MM.1S (cell line): ENCODE results near the gene FEM1C.

Experiments
- DNase-seq: peaks from one replicate; pipeline ENCODE4 v3.0.0-alpha.2; 2015
- H2AFZ ChIP-seq: fragments of 300-600 bp; sonication (generic); 2 replicates; pipeline ENCODE4 v1.6.0; 2016; ENCODE audit warnings: antibody characterized with exemption, low read length
- H3F3A ChIP-seq: fragments of 300-600 bp; sonication (generic); 2 replicates; pipeline ENCODE4 v1.6.1; 2016; ENCODE audit warnings: mild to moderate bottlenecking, antibody characterized with exemption, low read length, moderate library complexity, mixed read lengths; ENCODE audit not compliant: insufficient read depth
- H3K27ac ChIP-seq: fragments of 300-600 bp; sonication (generic); 2 replicates; pipeline ENCODE4 v1.5.1; 2016; ENCODE audit warnings: mild to moderate bottlenecking, low read length
- H3K27me3 ChIP-seq: fragments of 300-600 bp; sonication (generic); replicated peaks from 2 replicates; pipeline ENCODE4 v1.6.0; 2016; ENCODE audit warnings: low read length; ENCODE audit not compliant: insufficient read depth
- H3K36me3 ChIP-seq: fragments of 300-600 bp; sonication (generic); replicated peaks from 2 replicates; pipeline ENCODE4 v1.6.1; 2016; ENCODE audit warnings: mild to moderate bottlenecking, low read length, mixed read lengths; ENCODE audit not compliant: insufficient read depth
- H3K4me1 ChIP-seq: fragments of 300-600 bp; sonication (generic); 2 replicates; pipeline ENCODE4 v1.6.1; 2016; ENCODE audit warnings: low read length, mixed read lengths
- H3K4me2 ChIP-seq: fragments of 300-600 bp; sonication (generic); 2 replicates; pipeline ENCODE4 v1.6.0; 2016; ENCODE audit warnings: low read depth, low read length
- H3K4me3 ChIP-seq: fragments of 300-600 bp; sonication (generic); 2 replicates; pipeline ENCODE4 v1.5.1; 2016; ENCODE audit warnings: low read length, mixed read lengths
- H3K79me2 ChIP-seq: fragments of 300-600 bp; sonication (generic); 2 replicates; pipeline ENCODE4 v1.6.1; 2016; ENCODE audit warnings: mixed run types, low read length, mixed read lengths
- H3K9ac ChIP-seq: fragments of 300-600 bp; sonication (generic); 2 replicates; pipeline ENCODE4 v1.6.1; 2016; ENCODE audit warnings: low read length, mixed read lengths
- H3K9me2 ChIP-seq: fragments of 300-600 bp; sonication (generic); replicated peaks from 2 replicates; pipeline ENCODE4 v1.6.1; 2016; ENCODE audit warnings: mild to moderate bottlenecking, low read length, mixed read lengths; ENCODE audit not compliant: insufficient read depth
- H3K9me3 ChIP-seq: fragments of 300-600 bp; sonication (generic); replicated peaks from 2 replicates; pipeline ENCODE4 v1.6.1; 2016; ENCODE audit warnings: mild to moderate bottlenecking, low read length, mixed read lengths; ENCODE audit not compliant: insufficient read depth
- H4K20me1 ChIP-seq: fragments of 300-600 bp; sonication (generic); 2 replicates; pipeline ENCODE4 v1.6.1; 2016; ENCODE audit warnings: mild to moderate bottlenecking, low read length, moderate library complexity, mixed read lengths; ENCODE audit not compliant: insufficient read depth
- CTCF ChIP-seq: fragments of 300-600 bp; sonication (generic); IDR thresholded peaks from 2 replicates; pipeline ENCODE4 v1.5.1; 2016; ENCODE audit warnings: antibody characterized with exemption, low read length, mixed read lengths
- EZH2 ChIP-seq: fragments of 300-600 bp; sonication (generic); optimal IDR thresholded peaks from 2 replicates; pipeline ENCODE3; 2017; ENCODE audit warnings: low read depth, mild to moderate bottlenecking, antibody characterized with exemption, low read length, mixed read lengths
- EZH2phosphoT487 ChIP-seq: fragments of 300-600 bp; sonication (generic); IDR thresholded peaks from 2 replicates; pipeline ENCODE4 v1.6.1; 2018; ENCODE audit warnings: antibody characterized with exemption, low read length

The FEM1C gene

DNA sequence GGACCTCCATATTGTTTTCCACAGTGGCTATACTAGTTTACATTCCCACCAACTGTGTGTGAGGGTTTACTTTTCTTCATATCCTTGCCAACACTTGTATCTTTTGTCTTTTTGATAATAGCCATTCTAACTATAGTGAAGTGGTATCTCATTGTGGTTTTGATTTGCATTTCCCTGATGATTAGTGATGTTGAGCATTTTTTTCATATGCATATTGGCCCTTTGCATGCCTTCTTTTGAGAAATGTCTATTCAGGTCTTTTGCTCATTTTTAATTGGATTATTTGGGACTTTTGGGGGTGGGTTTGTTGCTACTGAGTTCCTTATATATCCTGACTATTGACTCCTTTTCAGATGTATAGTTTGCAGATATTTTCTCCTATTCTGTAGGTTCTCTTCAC, 44.4 kb downstream of the FEM1C start:
- no peaks in the 10 kb centered on the region for H3K9me3 ChIP-seq
- no peaks in the 10 kb centered on the region for H3K9me2 ChIP-seq
- H3K27ac ChIP-seq = no peak overlapping the region
- no peak for DNase-seq
- no peaks in the 10 kb centered on the region for H3K36me3 ChIP-seq
- no peaks in the 10 kb centered on the region for H3K79me2 ChIP-seq
- H3K4me3 ChIP-seq = no peak overlapping the region
- H3F3A ChIP-seq = no peaks in the 10 kb centered on the region
- H3K27me3 ChIP-seq = no peaks in the 10 kb centered on the region
- H2AFZ ChIP-seq = no peak overlapping the region
- TF ChIP-seq EZH2 (no peak), EZH2phosphoT487 (no peak), CTCF (no peak)
- no peak overlapping the region for H3K4me2 ChIP-seq
- no peaks in the 10 kb centered on the region for H3K4me1 ChIP-seq
- H4K20me1 ChIP-seq = no peaks in the 10 kb centered on the region
- no peak overlapping the region for H3K9ac ChIP-seq

- Histone ChIP-seq H3K9ac (no peak overlapping the region), H4K20me1 (no peaks in the 10 kb centered on the region), H3K79me2 (no peaks in the 10 kb centered on the region), H3K4me3 (no peak overlapping the region), H3K27me3 (no peaks in the 10 kb centered on the region), H3K4me1 (no peaks in the 10 kb centered on the region), H3K9me2 (no peaks in the 10 kb centered on the region), H2AFZ (no peak overlapping the region), H3F3A (no peaks in the 10 kb centered on the region), H3K27ac (no peak overlapping the region), H3K4me2 (no peak overlapping the region), H3K9me3 (no peaks in the 10 kb centered on the region), H3K36me3 (no peaks in the 10 kb centered on the region)
- no peak for DNase-seq
- TF ChIP-seq CTCF = no peak
Observed at GRCh38 chr5:115496936-115497576, 47.5 kb downstream of the FEM1C start.

DNA sequence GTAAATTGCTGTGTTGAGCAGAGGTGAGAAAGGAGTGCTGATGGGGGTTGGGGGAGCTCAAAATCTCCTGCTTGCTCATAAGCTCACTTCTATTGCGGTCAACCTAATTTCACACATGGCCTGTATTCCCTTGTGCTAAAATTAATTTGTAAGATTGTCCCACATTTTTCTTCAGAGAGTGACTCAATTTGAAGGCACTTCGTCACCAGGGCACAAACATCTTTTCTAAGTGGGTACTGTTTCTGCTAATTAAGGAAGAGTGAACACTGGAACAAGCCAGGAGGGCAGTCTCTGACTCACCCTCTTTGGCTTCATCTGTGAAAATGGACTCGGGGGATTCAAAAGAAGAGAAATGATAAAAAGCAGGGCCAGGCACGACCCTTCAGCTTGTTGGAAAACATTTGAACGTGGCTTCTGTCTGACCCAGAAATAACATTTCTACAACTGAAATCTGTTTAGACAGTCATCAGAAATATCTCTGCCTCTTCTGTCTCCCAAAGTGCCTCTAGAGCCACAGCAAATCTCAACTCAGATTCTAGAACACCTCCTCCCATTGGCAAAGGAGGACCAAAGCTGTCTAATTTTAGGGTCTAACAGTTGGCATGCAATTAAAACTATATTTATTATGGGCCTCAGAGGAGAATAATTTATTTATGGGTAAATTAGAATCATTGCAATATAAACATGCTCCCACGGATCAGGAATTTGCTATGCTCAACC, 49.8 kb downstream of the FEM1C start:
- Histone ChIP-seq H3K36me3 (no peaks in the 10 kb centered on the region), H2AFZ (no peak overlapping the region), H3K9me3 (no peaks in the 10 kb centered on the region), H3K9ac (no peak overlapping the region), H3K4me1 (no peaks in the 10 kb centered on the region), H3K4me2 (no peak overlapping the region), H3K79me2 (no peaks in the 10 kb centered on the region), H3K27ac (no peak overlapping the region), H4K20me1 (no peaks in the 10 kb centered on the region), H3K9me2 (no peaks in the 10 kb centered on the region), H3K4me3 (no peak overlapping the region), H3F3A (no peaks in the 10 kb centered on the region), H3K27me3 (no peaks in the 10 kb centered on the region)
- no peak for TF ChIP-seq CTCF
- no peak for TF ChIP-seq EZH2phosphoT487
- TF ChIP-seq EZH2 = no peak
- no peak for DNase-seq
